ENCODE measurements around the gene TMEM121.
"Not testable (repeated sequence)": the region's sequence is repeated elsewhere in the genome, so short reads cannot be mapped to it uniquely, and the experiment has no call there.

Gene TMEM121

GRCh38 chr14:105571181-105571951 is 45.0 kb downstream of the TMEM121 start:
- not testable (repeated sequence) for DNase-seq

GRCh38 chr14:105572063-105572462 is 45.7 kb downstream of the TMEM121 start:
- DNase-seq = not testable (repeated sequence)

DNA sequence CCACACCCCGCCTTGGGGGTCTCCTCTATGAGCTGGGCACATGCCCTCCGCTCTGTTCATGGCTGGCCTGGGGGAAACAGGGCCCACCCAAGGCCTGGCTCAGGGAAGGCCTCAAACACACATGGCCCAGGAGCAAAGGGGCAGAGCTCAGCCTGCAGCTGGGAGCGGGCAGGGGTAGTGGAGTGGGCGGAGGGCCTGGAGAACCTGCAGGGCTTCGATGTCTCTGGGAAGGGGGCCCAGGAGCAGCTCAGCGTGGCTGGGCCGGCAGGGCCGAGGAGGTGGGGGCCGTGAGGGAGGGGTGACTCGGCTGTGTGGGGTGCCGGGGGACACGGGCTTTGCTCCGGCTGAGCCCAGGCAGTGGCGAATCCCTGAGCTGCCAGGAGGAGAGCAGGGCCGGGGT is 47.5 kb downstream of the TMEM121 start:
- DNase-seq = not testable (repeated sequence)

DNA sequence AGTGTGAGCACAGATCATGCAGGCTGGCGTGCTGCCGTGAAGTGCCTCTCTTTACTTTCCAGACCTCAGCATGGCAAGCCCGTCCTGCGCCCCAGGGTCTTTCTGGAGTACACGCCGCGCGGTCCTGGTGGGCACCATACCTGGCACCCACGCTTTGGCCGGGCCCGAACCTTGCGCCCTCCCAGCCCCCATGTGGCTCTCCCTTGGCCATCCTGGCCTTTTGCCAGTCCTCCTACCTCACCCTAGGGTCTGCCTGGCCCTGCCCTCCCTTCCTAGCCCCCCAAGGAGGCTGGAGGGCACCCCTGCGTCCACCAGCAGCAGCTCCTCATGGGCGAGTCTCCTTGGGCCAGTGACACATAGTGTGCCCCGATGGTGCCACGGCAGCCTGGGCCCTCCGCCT is 48.0 kb downstream of the TMEM121 start:
- DNase-seq = not testable (repeated sequence)

DNA sequence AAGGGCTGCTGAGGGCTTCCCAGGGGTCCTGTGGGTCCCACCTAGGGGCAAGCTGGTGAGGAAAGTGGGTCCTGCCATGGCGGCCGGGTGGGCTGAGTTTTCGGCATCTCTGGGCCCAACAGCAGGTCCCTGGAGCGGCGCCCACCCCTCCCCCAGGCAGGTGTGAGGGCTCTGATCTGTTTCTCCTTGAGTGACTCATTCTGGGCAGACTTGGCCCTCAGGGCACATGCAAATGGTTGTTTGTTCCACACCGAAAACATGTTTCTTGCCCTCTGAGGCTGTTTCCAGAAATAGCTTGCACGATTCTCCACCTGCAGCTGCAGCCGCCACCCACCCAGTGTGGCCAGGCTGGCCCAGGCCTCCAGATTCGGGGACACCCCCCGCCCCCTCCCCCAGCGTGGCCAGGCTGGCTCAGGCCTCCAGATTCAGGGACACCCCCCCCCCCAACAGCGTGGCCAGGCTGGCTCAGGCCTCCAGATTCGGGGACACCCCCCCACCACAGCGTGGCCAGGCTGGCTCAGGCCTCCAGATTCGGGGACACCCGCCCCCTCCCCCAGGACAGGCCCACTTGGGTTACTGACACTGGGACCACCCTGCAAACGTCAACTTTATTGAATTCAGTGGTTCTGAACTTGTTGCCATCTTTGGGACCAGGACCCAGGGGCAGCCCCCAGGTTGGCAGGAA is 48.8 kb downstream of the TMEM121 start:
- DNase-seq = not testable (repeated sequence)

GRCh38 chr14:105576525-105577088 is 50.2 kb downstream of the TMEM121 start:
- DNase-seq = no peak

GRCh38 chr14:105577314-105577861 is 51.0 kb downstream of the TMEM121 start:
- DNase-seq = no peak

GRCh38 chr14:105578070-105578469 is 51.7 kb downstream of the TMEM121 start:
- DNase-seq = no peak

DNA sequence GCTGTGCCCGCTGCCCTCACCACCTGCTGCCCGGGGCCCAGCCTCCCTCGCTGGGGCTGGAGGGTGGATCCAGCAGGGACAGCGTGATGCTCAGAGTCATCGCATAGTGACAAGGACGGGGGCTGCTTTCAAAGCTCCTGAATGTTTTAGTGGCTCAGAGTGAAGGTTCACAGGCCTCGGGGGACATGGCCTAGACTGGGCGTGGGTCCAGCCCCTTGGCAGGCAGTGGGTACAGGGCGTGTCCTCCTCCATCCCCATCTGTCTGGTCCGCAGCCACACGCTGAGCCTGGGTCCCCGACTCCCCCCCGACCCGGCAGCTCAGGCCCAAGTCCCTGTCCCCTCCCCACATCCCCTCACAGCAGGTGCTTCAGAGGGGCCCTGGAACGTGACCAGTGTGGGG is 52.8 kb downstream of the TMEM121 start:
- not testable (repeated sequence) for DNase-seq
